IPS-15b (cell line): ENCODE data around the gene CGNL1.

Source experiments
- H3K27me3 ChIP-seq: one replicate; pipeline ENCODE4 v1.6.1; 2013; ENCODE audit warnings: low read length; ENCODE audit not compliant: control insufficient read depth, insufficient read depth
- H3K36me3 ChIP-seq: one replicate; pipeline ENCODE4 v1.6.1; 2013; ENCODE audit warnings: low read length; ENCODE audit not compliant: control insufficient read depth, insufficient read depth
- H3K4me1 ChIP-seq: one replicate; pipeline ENCODE4 v1.6.1; 2013; ENCODE audit warnings: mild to moderate bottlenecking, low read length; ENCODE audit not compliant: control insufficient read depth, insufficient read depth
- H3K4me3 ChIP-seq: one replicate; pipeline ENCODE4 v1.5.1; 2013; ENCODE audit warnings: low read depth, low read length
- H3K9ac ChIP-seq: one replicate; pipeline ENCODE4 v1.6.1; 2013; ENCODE audit warnings: low read depth, mild to moderate bottlenecking, low read length
- H3K9me3 ChIP-seq: one replicate; pipeline ENCODE4 v1.6.1; 2013; ENCODE audit warnings: mild to moderate bottlenecking, low read length; ENCODE audit not compliant: control insufficient read depth, insufficient read depth

Gene CGNL1

DNA sequence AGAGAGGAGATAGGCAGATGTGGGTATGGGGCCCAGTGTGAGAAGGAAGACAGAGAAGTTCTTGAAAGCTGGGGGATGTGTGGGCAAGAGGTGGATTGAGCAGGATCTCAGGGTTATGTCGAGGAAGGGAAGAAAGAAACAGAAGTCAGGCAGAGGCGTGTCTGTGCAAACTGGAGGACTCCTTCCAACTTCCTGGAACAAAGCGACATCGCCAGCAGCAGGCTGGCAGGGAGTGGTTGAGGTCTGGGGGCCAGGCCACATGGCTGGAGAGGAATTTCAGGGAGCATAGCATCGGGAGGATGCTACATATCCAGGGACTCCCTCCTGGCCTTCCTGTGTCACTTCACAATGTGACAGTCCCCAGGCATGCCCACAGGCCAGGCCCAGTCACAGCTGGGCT is 172.5 kb downstream of the CGNL1 start:
- H3K36me3 ChIP-seq: peaks cover 48% of the 10 kb centered on the region
- no peak overlapping the region for H3K9ac ChIP-seq
- no peak overlapping the region for H3K4me3 ChIP-seq
- H3K27me3 ChIP-seq: no peaks in the 10 kb centered on the region
- H3K9me3 ChIP-seq: no peaks in the 10 kb centered on the region
- peaks cover 5% of the 10 kb centered on the region for H3K4me1 ChIP-seq

DNA sequence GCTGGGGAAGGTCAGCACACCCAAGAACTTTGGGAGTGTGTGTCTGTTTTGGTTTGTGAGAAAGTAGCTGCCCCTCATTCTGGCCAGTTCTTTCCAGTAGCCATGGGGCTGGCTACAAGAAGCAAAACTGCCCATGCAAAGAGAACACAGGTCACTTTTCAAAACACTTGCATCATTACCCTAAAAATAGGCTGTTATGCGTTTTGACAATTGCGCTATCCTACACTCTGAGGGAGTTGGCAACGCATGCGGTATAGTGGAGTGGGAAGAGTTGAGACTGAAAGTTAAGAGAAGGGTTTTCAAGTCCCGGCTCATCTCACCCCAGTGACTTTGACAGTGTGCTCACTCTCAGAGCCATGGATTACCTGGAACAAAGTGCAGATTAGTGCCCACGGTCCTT is 173.6 kb downstream of the CGNL1 start:
- H3K4me1 ChIP-seq: peaks cover 5% of the 10 kb centered on the region
- H3K4me3 ChIP-seq: no peak overlapping the region
- H3K36me3 ChIP-seq: peaks cover 38% of the 10 kb centered on the region
- no peak overlapping the region for H3K9ac ChIP-seq
- no peaks in the 10 kb centered on the region for H3K9me3 ChIP-seq
- no peaks in the 10 kb centered on the region for H3K27me3 ChIP-seq

DNA sequence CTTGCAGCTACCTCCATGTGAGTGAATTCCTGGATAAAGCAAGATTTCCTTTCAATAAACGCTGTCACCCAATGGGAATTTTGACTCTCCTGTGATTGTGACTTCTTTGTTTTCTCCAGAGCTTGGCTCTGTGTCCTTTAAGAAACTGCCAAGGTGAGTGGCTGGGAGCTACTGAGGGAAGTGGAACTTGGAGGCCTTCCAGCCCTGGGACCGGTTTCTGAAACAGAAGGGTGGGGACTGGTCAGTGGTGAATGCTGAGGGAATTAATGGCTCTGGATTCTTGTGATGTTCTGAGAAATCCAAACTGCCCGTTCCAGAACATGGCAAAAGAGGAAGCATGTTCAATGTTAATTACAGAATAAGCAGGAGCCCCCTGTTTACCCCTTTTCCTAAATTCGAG is 174.3 kb downstream of the CGNL1 start:
- H3K36me3 ChIP-seq: peaks cover 33% of the 10 kb centered on the region
- peaks cover 5% of the 10 kb centered on the region for H3K4me1 ChIP-seq
- no peaks in the 10 kb centered on the region for H3K27me3 ChIP-seq
- H3K4me3 ChIP-seq: no peak overlapping the region
- no peaks in the 10 kb centered on the region for H3K9me3 ChIP-seq
- H3K9ac ChIP-seq: no peak overlapping the region

DNA sequence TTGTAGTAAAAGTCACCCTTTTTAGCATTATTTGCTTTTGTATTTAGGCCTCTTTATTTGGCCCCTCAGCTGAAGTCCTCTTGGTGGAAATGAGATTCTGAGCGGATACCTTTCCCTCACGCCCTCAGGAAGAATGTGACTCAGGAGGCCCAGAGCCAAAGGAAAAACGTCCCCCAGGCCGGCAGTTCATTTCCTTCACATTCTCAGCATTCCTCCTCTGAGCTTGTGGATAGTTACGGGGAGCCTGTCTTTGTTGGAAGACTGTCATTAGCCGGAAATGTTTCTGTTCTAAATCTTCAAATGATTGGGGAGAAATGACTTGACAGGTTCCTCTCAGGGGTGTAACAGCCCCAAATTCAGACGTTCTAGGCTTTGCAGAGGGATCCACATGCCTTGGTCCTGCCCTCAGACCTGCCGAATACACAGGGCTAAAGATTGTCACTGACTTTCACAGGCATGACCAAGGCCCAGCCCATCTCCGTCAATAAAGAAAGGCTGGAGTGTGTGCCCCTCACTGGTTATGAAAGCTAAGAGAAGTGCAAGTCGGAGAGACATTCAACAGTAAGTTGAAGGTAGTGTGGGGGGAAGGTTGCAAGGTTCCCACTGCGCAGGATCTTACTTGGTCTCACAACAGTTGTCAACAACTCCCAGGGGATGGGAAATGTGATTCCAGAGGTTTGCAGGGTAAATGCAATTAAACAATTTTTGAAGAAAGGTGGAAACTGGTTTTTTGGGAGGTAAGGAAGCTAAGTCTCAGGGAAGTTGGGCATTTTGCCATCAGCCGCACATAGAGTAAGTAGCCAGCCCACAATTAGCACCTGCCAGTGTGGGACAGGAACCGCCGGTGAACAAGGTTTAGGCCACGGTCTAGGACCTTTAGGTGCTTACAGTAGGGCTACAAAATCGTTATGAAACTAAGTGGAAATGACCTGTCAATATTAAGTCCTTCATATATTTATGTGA is 175.7 kb downstream of the CGNL1 start:
- Histone ChIP-seq H3K4me3 (no peak overlapping the region), H3K9me3 (no peaks in the 10 kb centered on the region), H3K27me3 (no peaks in the 10 kb centered on the region), H3K4me1 (peaks cover 5% of the 10 kb centered on the region), H3K9ac (no peak overlapping the region), H3K36me3 (peaks cover 25% of the 10 kb centered on the region)

DNA sequence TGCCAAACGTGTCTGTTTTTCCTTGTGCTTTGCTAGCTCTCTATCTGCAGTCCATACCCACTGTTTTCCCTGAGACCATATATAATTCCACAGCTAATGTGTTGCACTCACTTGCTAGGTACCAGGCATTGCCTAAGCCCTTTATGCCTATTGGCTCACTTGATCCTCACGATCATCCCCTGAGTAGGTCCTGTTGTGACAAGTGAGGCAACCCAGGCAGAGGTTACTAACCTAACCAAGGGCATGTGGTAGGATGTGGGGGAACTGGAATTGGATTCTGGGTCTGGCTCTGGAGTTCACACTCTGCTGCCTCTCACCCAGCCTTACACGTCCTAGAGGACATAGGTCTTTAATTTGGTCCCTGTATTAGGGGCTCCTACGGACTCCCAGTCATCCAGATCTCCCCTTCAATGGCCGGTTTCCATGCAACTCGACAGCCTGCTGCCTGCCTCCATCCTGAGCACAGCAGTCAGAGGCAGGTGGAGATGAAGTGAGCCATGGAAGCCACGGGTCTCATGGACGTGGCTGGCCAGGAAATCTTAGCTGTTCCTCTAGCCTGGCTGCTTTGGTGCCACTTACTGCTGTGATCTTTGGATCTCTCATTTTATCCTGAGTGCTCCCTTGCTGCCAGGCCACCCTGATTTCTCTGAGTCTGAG is 176.5 kb downstream of the CGNL1 start:
- H3K4me1 ChIP-seq: peaks cover 5% of the 10 kb centered on the region
- H3K9me3 ChIP-seq: no peaks in the 10 kb centered on the region
- peaks cover 17% of the 10 kb centered on the region for H3K36me3 ChIP-seq
- no peaks in the 10 kb centered on the region for H3K27me3 ChIP-seq
- no peak overlapping the region for H3K9ac ChIP-seq
- H3K4me3 ChIP-seq: no peak overlapping the region

DNA sequence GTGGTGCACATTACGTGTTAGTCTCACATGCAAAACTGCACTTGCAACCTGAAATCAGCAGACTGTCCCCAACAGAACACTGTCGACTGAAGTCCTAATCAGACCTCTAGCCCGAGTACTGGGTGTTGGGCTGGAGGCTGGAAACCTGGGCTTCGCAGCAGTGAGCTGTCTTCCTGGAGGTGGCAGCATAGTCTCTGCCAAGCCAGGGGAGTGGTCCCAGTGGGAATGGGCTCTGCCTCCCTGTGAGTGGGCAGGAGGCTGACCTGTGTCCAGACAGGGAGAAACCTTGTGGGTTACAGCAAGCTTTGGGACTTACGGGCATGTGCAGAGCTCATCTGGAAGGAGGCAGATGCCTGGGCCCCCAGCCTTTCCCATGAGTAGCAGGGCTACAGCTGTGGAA is 177.2 kb downstream of the CGNL1 start:
- Histone ChIP-seq H3K4me1 (peaks cover 5% of the 10 kb centered on the region), H3K9ac (no peak overlapping the region), H3K27me3 (no peaks in the 10 kb centered on the region), H3K36me3 (peaks cover 16% of the 10 kb centered on the region), H3K4me3 (no peak overlapping the region), H3K9me3 (no peaks in the 10 kb centered on the region)

DNA sequence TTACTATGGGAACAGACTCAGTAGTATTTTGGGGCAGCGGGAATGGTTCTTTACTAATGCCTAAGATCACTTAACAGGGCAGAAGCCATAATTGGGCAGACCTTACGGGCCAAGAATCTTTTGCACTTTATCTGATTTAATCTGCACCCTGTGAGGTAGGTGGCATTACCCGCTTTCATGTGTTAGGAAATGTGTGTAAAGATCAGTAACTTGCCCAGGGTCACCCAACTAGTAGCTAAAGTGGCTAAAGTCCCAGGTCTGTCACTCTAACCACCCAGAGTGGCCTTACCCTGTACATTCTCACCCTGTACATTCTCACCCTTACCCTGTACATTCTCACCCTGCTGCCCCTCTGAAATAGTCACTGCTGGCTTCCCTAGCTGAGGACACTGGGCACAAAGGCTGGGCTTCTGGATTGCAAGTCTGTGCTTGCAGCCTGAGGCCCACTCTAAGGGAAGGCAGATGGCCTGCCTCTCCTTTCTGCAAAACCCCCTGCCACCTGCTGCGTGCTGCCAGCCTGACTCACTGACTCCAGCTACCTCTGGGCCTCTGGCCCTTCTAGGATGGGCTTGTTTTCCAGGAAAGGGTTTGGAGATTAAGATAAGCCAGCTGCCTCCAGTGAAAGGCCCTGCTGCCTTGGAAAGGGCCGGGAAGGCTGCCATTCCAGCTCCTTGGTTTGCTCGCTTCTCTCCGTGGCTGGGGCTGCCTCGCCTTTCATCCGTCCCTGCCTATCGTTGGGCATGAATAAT is 177.9 kb downstream of the CGNL1 start:
- Histone ChIP-seq H3K9me3 (no peaks in the 10 kb centered on the region), H3K27me3 (no peaks in the 10 kb centered on the region), H3K4me1 (peaks cover 5% of the 10 kb centered on the region), H3K4me3 (no peak overlapping the region), H3K36me3 (peaks cover 11% of the 10 kb centered on the region), H3K9ac (no peak overlapping the region)

DNA sequence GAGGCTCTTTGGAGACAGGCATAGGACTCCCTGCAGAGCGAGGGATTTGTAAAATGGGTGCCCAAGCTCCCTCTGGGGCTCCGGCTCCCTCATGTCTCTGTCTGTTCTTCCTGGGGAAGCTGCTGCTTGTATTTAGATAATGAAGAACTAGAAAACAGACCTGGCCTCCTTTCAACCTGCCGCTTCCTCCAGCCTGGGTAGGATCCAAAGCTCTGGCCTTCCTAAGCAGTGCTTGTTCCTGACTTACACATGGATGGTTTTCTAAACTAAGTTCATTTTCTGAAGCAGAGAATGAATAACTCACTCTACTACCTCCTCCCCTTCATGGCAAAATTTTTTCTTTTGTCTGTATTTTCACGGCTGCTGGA is 178.5 kb downstream of the CGNL1 start:
- Histone ChIP-seq H3K9ac (no peak overlapping the region), H3K4me3 (no peak overlapping the region), H3K27me3 (no peaks in the 10 kb centered on the region), H3K4me1 (peaks cover 5% of the 10 kb centered on the region), H3K9me3 (no peaks in the 10 kb centered on the region), H3K36me3 (peaks cover 9% of the 10 kb centered on the region)

DNA sequence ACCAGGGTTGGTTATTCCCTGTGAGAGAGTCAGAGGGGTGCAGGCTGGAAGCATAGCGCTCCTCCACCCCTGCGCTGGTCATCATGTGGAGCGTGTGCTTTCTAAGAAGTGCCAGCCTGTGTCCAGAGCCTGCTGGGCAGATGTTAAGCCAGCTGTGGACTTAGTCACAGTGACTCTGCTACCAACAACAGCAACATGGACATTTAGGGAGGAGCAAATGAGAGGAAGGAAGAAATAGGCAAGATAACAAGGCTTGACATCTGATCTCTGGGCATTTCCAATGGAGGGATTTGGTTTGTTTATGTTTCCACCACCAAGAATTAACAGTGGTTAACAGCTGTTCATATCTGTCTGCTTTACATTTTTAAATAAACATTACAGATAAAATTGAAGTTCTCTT is 179.0 kb downstream of the CGNL1 start:
- Histone ChIP-seq H3K9ac (no peak overlapping the region), H3K4me3 (no peak overlapping the region), H3K36me3 (peaks cover 9% of the 10 kb centered on the region), H3K9me3 (no peaks in the 10 kb centered on the region), H3K27me3 (no peaks in the 10 kb centered on the region), H3K4me1 (peaks cover 7% of the 10 kb centered on the region)

DNA sequence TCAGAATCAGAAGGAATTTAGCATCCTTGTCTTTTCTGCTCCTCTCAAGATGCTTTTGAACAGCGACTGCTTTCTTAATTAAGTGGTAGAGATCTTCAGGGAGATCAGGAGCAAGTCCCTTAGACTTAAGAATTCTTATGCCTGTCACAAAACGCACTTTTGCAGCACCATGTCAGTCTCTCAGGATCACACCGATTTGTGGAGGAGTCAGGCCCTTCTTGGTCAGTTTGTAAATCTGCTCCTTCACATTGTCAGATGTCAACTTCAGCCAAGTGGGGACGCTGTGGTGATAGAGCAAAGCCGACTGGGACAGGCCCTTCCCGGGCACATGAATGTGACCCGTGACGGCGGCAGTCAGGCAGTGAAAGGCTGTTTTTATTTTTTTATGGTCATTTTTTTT is 179.7 kb downstream of the CGNL1 start:
- peaks cover 7% of the 10 kb centered on the region for H3K4me1 ChIP-seq
- H3K4me3 ChIP-seq: no peak overlapping the region
- H3K9ac ChIP-seq: no peak overlapping the region
- no peaks in the 10 kb centered on the region for H3K9me3 ChIP-seq
- no peaks in the 10 kb centered on the region for H3K27me3 ChIP-seq
- peaks cover 7% of the 10 kb centered on the region for H3K36me3 ChIP-seq

DNA sequence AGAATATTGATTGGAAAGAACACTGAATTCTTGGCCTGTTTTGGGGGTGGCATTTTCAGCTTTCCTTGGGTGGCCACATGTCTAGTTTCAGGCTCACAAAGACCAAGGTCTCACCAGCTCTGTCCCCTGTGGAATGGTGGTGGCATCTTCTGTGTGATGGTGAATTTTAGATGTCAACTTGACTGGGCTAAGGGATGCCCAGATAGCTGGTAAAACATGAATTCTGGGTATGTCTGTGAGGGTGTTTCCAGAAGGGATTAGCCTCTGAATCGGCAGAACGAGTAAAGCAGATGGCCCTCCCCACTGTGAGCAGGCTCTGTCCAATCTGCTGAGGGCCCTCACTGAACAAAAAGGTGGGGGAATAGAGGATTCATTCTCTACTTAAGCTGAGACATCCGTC is 181.0 kb downstream of the CGNL1 start:
- Histone ChIP-seq H3K9ac (no peak overlapping the region), H3K4me3 (no peak overlapping the region), H3K36me3 (peaks cover under 1% of the 10 kb centered on the region), H3K9me3 (no peaks in the 10 kb centered on the region), H3K27me3 (no peaks in the 10 kb centered on the region), H3K4me1 (peaks cover 2% of the 10 kb centered on the region)
